GM19035 (cell line): Measurements from ENCODE around the gene RASA3.

ENCODE experiments used
- ATAC-seq: cut with Tn5 transposase; IDR thresholded peaks from one replicate; pipeline ENCODE4 v1.9.1; 2021; ENCODE audit not compliant: unreplicated experiment

Gene RASA3

DNA sequence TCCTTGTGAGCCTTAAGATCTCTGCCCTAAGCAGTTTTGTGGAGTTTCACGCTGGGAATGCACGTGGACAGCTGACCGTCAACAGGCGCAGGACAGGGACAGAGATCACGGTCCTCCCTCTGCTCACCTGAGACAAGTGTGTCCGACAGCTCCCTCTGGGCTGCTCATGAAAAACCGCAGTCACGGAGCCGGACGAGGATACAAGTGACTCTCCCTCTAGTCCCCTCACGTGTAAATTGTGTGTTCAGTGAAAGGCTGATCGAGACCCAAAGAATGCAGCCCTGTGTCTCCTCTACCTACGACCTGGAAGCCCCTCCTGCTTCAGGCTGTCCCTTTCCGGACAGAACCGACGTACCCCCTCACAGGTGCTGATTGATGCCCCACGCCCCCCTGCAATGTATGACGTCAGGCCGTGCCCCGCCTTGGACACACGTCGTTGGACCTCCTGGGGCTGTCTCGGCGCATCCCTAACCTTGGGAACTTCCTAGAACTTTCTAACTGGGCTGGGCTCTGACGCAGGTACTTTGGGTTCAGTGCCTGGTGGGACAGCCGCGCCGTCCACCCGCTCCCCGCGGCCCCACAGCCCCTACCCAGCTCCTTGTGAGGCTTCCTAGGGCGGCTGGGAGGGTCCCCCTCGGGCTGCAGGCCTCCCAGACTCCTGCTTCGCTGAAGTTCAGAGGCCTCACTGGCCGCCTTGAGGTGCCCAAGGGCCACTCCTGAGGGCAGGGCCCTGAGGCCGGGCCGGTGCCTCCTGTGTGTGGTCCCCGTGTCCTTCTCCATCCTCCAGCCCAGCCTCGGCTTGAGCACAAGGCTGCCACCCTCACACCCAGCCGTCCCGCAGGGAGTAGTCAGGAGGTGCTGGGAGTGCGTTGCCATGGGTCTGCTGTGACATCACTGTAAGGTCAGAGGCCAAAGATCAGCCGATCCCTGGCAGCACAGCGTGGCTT is 158.9 kb downstream of the RASA3 start, which contains the start of gene C13orf46:
C13orf46 (minus strand) TSS at position 859 of the 947 bp plus-strand sequence; CDS start at position 780, 79 bp downstream.
- no peak for ATAC-seq

GRCh38 chr13:113972451-113973217 is 159.8 kb downstream of the RASA3 start:
- no peak for ATAC-seq

GRCh38 chr13:113971471-113972231 is 160.8 kb downstream of the RASA3 start:
- no peak for ATAC-seq

DNA sequence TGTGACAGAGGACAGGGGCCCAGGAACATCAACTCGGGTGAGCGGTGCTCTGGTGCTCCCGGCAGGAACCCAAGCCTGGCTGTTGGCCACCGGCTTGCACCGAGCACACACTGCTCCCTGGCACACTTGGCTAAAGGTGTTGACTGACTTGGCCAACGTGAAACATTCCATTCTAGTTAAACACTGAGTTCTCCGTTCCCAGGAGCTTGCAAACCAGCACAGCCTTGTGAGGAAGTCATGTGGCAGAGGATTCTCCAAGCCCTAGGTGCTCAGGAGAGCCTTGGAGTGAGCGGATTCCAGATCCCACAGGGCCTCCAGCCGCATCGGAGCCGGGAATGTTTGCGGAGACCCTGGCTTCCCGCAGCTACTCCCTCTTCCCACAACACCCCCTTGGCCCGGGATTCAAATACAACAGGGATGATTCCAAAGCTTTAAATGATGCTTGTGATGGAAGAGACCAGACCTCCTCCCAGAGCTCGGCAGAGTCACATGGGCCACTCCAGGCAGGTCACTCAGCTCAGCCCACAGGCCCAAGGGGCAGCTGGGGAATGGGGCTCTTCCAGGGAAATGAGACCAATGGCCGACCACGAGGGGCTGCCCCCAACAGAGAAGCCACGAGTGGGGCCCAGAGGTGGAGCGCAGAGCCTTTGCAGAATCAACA is 161.5 kb downstream of the RASA3 start:
- ATAC-seq: no peak

DNA sequence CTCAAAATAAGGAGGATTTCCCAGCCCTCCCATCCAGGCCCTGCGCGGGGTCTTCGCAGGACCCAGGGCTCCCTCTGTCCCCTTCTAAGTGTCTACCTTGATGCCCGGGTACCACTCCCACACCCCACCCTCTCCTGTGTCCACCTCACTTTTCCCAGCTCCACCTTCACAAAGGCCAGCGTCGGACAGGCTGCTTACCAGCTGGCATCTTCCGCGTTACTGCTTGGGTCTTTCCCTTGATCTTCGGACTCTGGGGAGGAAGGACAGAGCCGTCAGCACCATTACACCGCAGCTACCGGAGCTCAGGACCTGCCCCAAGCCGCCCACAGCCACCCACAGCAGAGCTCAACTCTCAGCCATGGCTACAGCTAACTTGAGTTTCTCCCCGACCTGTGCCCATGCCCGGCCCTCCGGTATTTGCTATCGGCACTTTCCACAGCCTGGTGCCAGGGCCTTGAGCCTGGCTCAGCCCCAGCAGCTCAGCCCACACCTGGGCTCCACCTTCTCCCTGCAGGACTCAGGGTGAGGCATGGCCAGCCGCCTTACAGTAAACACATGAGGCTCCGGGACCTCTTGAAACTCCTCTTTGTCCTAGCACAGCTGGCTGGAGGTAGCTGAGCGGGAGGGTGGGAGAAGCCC is 162.3 kb downstream of the RASA3 start:
- ATAC-seq: no peak

DNA sequence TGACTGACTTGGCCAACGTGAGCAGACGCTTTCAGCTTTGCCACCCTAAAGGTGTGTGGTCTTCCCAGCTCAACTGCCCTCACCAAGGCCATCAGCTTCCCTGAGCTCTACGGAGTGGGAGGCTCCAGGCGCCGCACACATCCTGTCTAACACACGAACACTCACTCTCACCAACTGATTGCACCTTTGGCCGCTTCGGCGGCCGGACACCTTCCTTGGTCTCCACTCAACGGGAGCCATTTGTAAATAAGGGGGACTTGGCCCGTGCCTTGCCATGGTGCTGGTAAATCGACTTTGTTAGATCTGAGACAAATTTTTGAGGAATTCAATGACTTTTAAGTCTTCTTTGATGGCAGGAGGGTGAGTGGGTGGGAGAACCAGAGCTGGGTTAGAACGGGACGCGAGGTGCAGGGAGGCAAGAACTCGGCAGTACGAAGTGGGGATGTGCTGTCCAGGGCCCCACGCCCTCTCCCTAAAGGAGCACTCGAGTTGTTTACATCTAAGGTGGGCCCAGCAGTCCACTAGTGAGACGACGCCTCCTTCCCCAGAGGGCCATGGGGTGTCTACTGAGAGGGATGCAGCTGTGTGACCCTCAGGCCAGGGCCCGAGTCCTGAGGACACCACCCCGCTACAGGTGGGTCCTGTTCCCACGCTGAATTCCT is 163.0 kb downstream of the RASA3 start:
- ATAC-seq: no peak

GRCh38 chr13:113968463-113969310 is 163.7 kb downstream of the RASA3 start:
- ATAC-seq: no peak

DNA sequence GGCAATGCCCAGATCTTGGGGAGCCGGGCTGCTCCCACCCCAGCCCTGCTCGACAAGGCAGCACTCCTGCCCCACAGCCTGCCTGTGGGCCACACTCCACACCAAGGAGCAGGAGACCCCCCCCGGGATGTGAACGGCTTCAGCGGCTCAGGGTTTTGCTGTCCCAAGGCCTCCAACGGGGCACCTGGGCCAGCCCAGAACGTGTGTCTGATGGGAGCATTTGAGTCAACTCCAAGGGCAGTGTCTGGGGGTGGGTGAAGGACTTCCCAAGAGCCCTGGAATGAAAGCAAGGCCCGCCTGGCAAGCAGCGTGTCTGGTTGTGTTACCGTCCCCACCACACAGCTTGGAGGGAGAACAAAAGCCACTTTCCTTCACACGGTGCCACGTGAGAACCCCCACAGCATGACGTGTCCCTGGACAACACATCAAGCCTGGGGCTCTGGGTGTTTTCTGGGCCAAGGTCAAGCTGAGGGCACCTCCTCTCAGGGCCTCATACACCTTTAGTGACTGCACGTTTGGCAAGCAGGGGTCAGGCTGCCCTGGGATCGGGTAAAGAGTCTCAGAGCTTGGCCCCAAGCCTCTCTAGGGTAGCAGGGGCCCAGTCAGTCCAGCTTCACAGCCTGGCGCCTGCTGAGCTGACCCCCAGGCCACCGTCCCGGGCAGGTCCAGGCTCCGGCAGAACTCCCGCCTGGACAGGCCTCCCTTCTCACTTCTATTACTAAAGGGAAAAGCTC is 164.5 kb downstream of the RASA3 start:
- ATAC-seq: no peak

- no peak for ATAC-seq
Measured at GRCh38 chr13:113967206-113967720, 165.2 kb downstream of the RASA3 start.

- no peak for ATAC-seq
Measured at GRCh38 chr13:113965968-113966884, 166.2 kb downstream of the RASA3 start.

- no peak for ATAC-seq
Measured at GRCh38 chr13:113965383-113965874, 167.0 kb downstream of the RASA3 start.

GRCh38 chr13:113964251-113964995 is 168.0 kb downstream of the RASA3 start:
- ATAC-seq: no peak

DNA sequence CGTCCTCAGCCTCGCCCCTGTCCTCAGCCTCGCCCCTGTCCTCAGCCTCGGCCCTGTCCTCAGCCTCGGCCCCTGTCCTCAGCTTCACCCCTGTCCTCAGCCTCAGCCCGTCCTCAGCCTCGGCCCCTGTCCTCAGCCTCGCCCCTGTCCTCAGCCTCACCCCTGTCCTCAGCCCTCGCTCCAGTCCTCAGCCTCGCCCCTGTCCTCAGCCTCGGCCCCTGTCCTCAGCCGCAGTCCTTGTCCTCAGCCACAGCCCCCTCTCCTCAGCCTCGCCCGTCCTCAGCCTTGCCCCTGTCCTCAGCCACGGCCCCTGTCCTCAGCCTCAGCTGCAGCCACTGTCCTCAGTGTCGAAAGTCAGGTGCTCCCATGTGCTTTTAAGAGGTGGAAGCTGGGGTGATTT is 169.0 kb downstream of the RASA3 start:
- no peak for ATAC-seq

GRCh38 chr13:113962975-113963374 is 169.4 kb downstream of the RASA3 start:
- no peak for ATAC-seq

DNA sequence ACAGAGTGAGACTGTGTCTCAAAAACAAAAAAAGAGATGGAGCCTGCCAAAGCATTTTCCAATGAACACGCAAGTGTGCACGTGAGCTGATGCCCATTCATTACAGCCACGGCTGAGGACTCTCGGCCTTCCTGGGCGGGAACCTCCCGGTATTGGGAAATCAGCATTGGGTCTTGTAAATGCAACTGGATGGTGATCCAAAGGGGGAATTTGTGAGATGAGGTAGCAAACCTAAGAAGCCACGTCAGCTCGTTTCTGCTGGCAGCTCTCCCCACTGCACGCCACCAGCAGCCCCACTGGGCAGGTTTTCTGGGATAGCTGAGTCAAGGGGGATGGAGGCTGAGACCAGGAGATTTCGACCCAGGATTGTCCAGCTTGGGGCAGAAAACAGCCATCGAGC is 170.0 kb downstream of the RASA3 start:
- ATAC-seq: no peak
